Cardiac muscle cell (in vitro differentiated cells and primary cell): ENCODE results near the gene COL23A1. TPM values are rescaled to one million over a fixed set of nuclear protein-coding genes. Genes with fewer than 3 reads are reported as not detected.
"Not testable (repeated sequence)": the region's sequence is repeated elsewhere in the genome, so short reads cannot be mapped to it uniquely, and the experiment has no call there.

Source experiments
- DNase-seq, 2 donors: peaks; one replicate each; pipeline versions ENCODE4 v3.0.0 to v3.0.0-alpha.2; 2010 to 2017; ENCODE audit warnings: low read depth in 1 of 2, low spot score in 1 of 2
- H3K27ac ChIP-seq: fragments of 200-600 bp; sonication (generic); 2 replicates; pipeline ENCODE4 v1.5.1; 2016
- H3K27me3 ChIP-seq: fragments of 200-600 bp; sonication (generic); 2 replicates; pipeline ENCODE4 v1.6.0; 2016; ENCODE audit warnings: control low read depth
- H3K36me3 ChIP-seq: fragments of 200-600 bp; sonication (generic); 2 replicates; pipeline ENCODE4 v1.5.1; 2016; ENCODE audit warnings: control low read depth
- H3K4me1 ChIP-seq: fragments of 200-600 bp; sonication (generic); 2 replicates; pipeline ENCODE4 v1.8.1; 2017; ENCODE audit warnings: low read depth, mild to moderate bottlenecking, mixed run types
- H3K4me3 ChIP-seq: fragments of 200-600 bp; sonication (generic); 2 replicates; pipeline ENCODE4 v1.5.1; 2016; ENCODE audit warnings: mild to moderate bottlenecking
- H3K9me3 ChIP-seq: fragments of 200-600 bp; sonication (generic); 2 replicates; pipeline ENCODE4 v1.5.1; 2017; ENCODE audit warnings: low read depth, mild to moderate bottlenecking, control low read depth
- polyA plus RNA-seq: library from polyadenylated mRNA; unstranded; fragments of >200 nt; fragmentation: Nextera tagmentation; extraction: Ambion mirVana; gene quantifications from 2 replicates; pipeline ENCODE4 v1.2.1, GENCODE V29; 2016
- total RNA-seq: library from RNA; depleted of rRNA; stranded (reverse); fragments of >200 nt; gene quantifications from 2 replicates; pipeline ENCODE4 v1.2.3, GENCODE V29; 2016
- TF ChIP-seq, protein P1 (sequence below): IDR thresholded peaks from 2 replicates; pipeline ENCODE4 v1.5.1; 2012; ENCODE audit warnings: low read depth, mild to moderate bottlenecking, low read length

COL23A1 gene
- total and polyA plus RNA-seq, 2 experiments from 2014 or later, result 28.9 to 43.0 TPM

DNA sequence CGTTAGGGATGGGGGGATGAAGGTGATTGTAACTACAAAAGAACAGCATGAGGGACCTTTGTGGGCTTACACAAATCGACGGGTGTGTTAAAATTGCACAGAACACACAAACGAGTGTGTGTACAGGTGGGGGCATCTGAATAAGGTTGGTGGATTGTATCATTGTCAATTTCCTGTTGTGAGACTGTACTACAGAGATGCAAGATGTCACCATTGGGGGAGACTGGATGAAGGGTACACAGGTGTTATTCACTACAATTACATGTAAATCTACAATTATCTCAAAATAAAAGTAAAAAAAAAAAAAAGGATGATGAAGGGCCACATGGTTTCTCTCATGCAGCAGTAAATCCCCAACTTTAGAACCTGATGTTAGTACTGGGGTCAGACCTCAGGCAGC is 326.1 kb downstream of the COL23A1 start:
- Histone ChIP-seq H3K27ac (no peak overlapping the region), H3K4me1 (no peaks in the 10 kb centered on the region), H3K9me3 (no peaks in the 10 kb centered on the region), H3K4me3 (no peak overlapping the region), H3K27me3 (no peaks in the 10 kb centered on the region), H3K36me3 (no peaks in the 10 kb centered on the region)
- TF ChIP-seq, protein P1, sequence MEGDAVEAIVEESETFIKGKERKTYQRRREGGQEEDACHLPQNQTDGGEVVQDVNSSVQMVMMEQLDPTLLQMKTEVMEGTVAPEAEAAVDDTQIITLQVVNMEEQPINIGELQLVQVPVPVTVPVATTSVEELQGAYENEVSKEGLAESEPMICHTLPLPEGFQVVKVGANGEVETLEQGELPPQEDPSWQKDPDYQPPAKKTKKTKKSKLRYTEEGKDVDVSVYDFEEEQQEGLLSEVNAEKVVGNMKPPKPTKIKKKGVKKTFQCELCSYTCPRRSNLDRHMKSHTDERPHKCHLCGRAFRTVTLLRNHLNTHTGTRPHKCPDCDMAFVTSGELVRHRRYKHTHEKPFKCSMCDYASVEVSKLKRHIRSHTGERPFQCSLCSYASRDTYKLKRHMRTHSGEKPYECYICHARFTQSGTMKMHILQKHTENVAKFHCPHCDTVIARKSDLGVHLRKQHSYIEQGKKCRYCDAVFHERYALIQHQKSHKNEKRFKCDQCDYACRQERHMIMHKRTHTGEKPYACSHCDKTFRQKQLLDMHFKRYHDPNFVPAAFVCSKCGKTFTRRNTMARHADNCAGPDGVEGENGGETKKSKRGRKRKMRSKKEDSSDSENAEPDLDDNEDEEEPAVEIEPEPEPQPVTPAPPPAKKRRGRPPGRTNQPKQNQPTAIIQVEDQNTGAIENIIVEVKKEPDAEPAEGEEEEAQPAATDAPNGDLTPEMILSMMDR, result no peak
- no peak for DNase-seq

DNA sequence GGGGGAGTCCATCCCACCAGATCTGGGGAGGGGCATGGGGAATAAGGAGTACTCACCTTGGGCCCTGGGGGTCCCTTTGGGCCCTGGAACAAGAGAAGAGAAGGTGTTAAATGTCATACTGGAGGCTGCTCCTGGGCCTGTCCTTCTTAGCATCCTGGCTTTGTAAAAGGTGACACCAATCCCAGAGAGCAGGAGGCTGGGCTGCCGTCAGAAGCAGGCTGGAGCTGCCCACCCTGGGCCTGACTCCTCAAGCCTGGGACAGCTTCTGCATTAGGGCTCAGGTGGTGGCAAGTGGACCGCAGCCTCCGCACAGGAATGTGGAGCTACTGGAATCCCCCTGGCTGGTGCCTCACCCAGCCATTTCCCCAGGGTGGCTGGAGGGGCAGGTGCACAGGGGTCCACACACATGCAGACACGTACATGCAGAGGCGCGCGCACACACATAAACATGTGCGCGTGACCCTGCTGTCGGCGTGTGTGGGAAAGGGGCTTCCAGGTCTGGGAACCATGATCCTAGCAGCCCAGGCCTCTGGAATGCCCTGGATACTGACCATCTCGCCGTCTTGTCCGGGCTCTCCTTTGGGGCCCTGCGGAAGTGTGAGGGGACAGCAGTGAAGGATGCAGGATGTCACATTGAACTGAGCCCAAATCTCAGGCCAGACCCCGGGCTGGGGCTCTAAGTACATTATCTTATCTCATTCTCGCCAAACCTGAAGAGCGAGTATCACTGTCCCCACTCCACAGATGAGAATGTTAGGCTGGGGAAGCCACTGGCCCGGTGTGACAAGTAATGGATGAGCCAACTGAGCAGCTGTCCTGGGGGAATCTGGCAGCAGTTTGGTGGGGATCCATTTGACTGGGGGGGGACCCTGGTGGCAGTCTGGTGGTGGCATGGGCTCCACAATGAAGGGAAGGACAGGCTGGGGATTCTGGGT is 328.3 kb downstream of the COL23A1 start:
- Histone ChIP-seq H3K36me3 (no peaks in the 10 kb centered on the region), H3K27ac (no peak overlapping the region), H3K4me1 (no peaks in the 10 kb centered on the region), H3K9me3 (no peaks in the 10 kb centered on the region), H3K27me3 (no peaks in the 10 kb centered on the region), H3K4me3 (no peak overlapping the region)
- no peak for DNase-seq
- TF ChIP-seq, protein P1, result no peak

DNA sequence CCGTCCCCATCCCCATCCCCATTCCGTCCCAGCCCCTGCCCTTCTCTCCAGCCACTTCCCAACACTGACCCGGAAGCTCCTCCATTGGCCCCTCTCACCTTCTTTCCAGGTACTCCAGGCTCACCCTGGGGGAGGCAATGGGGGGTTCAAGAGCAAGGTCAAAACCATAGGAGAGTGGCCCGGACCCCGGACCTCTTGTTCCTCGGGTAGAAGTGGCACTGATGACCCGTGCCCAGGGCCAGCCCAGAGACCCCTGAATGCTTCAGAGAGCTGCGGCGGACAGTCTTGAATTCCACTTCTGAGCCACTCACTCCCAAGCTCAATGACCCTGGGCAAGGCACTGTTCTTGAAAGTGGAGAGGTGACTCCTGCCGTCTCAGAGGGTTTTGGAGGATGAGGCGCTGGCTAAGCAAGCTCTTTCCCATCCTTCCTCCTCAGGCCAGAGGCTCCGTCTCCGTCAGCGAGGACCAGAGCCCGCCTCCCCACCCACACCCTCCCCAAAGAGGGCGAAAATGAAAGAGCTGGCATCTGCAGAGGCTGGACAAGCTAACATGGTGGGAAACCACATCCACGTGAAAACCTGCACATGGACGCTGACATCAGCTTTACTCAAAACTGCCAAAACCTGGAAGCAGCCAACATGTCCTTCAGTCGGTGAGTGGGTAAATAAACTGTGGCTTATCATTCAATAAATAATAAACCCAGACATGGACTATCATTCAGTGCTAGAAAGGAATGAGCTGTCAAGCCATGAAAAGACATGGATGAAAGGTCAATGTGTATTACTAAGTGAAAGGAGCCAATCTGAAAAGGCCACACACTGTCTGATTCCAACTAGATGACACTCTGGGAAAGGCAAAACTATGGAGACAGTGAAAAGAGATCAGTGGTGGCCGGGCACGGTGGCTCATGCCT is 330.3 kb downstream of the COL23A1 start:
- TF ChIP-seq, protein P1, result no peak
- H3K4me1 ChIP-seq, result no peaks in the 10 kb centered on the region
- no peak overlapping the region for H3K27ac ChIP-seq
- no peak overlapping the region for H3K4me3 ChIP-seq
- H3K36me3 ChIP-seq, result no peaks in the 10 kb centered on the region
- H3K27me3 ChIP-seq, result no peaks in the 10 kb centered on the region
- H3K9me3 ChIP-seq, result no peaks in the 10 kb centered on the region
- no peak for DNase-seq

DNA sequence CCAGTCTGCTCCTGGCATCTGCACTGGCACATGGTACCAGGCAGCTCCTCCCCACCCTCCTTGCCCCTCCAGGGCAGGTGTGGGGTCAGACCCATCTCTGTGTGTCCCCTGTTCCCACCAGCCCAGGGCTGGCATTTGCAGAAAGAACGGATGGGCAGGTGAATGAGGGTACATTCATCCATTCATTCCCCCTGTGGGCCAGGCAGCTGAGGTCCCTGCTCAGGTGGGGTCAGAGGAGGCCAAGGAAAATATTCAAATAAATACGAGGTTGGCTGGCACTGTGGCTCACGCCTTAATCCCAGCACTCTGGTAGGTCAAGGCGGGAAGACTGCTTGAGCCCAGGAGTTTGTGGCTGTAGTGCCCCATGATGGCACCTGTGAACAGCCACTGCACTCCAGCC is 332.5 kb downstream of the COL23A1 start:
- TF ChIP-seq, protein P1, result no peak
- Histone ChIP-seq H3K27me3 (no peaks in the 10 kb centered on the region), H3K4me3 (no peak overlapping the region), H3K36me3 (no peaks in the 10 kb centered on the region), H3K9me3 (no peaks in the 10 kb centered on the region), H3K27ac (no peak overlapping the region), H3K4me1 (no peaks in the 10 kb centered on the region)
- no peak for DNase-seq

DNA sequence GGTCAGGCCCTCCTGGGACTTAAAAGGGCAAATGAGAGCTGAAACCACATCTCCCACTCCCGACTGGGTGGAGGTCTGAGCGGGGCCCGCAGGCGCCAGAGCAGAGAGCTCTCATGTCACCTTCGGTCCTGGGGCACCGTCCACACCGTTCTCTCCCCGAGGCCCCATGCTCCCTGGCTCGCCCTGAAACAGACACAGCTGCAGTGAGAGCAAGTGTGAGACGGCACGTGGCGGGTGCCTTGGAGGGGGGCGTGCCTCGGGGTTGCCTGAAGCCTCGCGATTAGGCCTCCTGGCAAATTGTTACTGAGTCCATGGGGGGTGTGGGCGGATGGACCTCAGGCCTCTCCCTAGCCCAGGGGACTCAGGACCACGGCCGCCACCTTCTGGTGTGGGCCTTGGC is 333.4 kb downstream of the COL23A1 start:
- DNase-seq, result no peak
- TF ChIP-seq, protein P1, result no peak
- Histone ChIP-seq H3K27me3 (no peaks in the 10 kb centered on the region), H3K27ac (no peak overlapping the region), H3K4me1 (no peaks in the 10 kb centered on the region), H3K4me3 (no peak overlapping the region), H3K36me3 (no peaks in the 10 kb centered on the region), H3K9me3 (no peaks in the 10 kb centered on the region)

DNA sequence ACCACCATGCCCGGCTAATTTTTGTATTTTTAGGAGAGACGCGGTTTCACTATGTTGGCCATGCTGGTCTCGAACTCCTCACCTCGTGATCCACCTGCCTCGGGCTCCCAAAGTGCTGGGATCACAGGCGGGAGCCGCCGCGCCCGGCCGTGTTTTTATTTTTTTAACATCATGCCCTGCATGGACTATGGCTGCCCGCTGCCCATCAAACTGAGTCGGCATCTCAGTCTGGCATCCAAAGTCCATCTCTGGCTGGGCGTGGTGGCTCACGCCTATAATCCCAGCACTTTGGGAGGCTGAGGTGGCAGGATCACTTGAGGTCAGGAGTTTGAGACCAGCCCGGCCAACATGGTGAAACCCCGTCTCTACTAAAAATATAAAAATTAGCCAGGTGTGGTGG is 336.6 kb downstream of the COL23A1 start:
- not testable (repeated sequence) for H3K27me3 ChIP-seq, H3K9me3 ChIP-seq, H3K4me3 ChIP-seq, DNase-seq, H3K36me3 ChIP-seq, H3K4me1 ChIP-seq, H3K27ac ChIP-seq
